ENCODE measurements around the gene ZNF532. TPM values are rescaled to one million over a fixed set of nuclear protein-coding genes. Genes with fewer than 3 reads are reported as not detected.
A peak's percentile ranks its signal among the peaks of the same experiment; 100 is the strongest.

Gene ZNF532
- total RNA-seq, 1 experiment from 2014 or later: 118 TPM

DNA sequence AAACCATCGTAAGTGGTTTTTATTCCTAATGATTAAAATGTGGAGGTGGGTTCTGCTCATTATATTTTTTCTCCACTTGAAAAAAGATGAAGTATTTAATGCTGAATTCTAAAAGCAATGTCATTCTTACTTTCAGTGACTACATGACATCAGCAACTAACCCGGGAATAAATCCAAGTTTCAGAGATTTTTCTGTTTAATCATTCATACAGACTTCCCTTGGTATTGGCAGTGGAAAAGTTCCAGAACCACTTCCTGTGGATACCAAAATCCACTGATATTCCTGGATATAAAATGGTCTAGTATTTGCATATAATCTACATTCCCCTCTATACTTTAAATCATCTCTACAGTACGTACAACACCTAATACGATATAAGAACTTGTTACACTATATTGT is 128.6 kb downstream of the ZNF532 start:
- DNase-seq (ENCODE audit: low spot score): peak; percentile 76
- H3K27me3 ChIP-seq (replicated peaks; ENCODE audit: insufficient read depth, low read depth, low read length, poor library complexity): no peaks in the 10 kb centered on the region
- ChIA-PET CTCF (interaction anchor here (0.7 kb wide), 1 partner anchor 48 kb away, joined by 4 read pairs; no protein-coding TSS in a partner anchor), POLR2A (ENCODE audit: low non-redundant PET) (no interaction called here)
- H3K27ac ChIP-seq (ENCODE audit: low read depth, low read length, poor library complexity, severe bottlenecking): peak overlapping the region; percentile 82
- no peaks in the 10 kb centered on the region for H3K36me3 ChIP-seq (ENCODE audit: insufficient read depth, low read length, poor library complexity, severe bottlenecking)
- no peak overlapping the region for H3K4me3 ChIP-seq (ENCODE audit: low read depth, low read length, poor library complexity, severe bottlenecking)
- peaks cover 60% of the 10 kb centered on the region for H3K4me1 ChIP-seq (ENCODE audit: insufficient read depth, low read length, poor library complexity, severe bottlenecking)
- no peaks in the 10 kb centered on the region for H3K9me3 ChIP-seq (ENCODE audit: low read depth, low read length, poor library complexity, severe bottlenecking)
- intact Hi-C loops (cut with micrococcal nuclease; ENCODE audit: unreplicated experiment): no loop called here
- no peak for TF ChIP-seq EZH2 (IDR thresholded peaks at IDR 0.05; ENCODE audit: borderline replicate concordance, low read depth, low read length, poor library complexity, severe bottlenecking)
- TF ChIP-seq, protein P1, sequence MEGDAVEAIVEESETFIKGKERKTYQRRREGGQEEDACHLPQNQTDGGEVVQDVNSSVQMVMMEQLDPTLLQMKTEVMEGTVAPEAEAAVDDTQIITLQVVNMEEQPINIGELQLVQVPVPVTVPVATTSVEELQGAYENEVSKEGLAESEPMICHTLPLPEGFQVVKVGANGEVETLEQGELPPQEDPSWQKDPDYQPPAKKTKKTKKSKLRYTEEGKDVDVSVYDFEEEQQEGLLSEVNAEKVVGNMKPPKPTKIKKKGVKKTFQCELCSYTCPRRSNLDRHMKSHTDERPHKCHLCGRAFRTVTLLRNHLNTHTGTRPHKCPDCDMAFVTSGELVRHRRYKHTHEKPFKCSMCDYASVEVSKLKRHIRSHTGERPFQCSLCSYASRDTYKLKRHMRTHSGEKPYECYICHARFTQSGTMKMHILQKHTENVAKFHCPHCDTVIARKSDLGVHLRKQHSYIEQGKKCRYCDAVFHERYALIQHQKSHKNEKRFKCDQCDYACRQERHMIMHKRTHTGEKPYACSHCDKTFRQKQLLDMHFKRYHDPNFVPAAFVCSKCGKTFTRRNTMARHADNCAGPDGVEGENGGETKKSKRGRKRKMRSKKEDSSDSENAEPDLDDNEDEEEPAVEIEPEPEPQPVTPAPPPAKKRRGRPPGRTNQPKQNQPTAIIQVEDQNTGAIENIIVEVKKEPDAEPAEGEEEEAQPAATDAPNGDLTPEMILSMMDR (conservative IDR thresholded peaks at IDR 0.05; ENCODE audit: low read depth, low read length): no peak
- no TSS peak for BruUV-seq (replicated peaks)

DNA sequence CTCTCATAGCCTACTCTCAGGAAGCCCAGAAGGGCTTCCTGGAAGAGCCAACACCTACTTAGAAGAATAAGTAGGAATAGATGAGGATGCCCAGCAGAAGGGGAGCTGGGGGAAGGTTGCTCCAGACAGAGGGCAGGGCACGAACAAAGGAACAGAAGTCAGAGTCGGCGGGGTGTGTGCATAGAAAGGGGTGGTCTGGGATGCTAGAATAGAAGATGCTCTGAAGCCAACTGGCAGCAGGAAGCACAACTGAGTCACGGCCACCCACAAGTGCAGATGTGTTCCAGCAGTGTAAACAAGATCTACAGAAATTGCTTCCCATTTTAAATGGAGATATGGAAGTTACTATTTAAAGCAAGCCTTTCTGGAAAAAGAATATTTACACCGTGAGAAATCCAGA is 131.0 kb downstream of the ZNF532 start:
- peak overlapping the region; percentile 63 for H3K27ac ChIP-seq (ENCODE audit: low read depth, low read length, poor library complexity, severe bottlenecking)
- H3K4me1 ChIP-seq (ENCODE audit: insufficient read depth, low read length, poor library complexity, severe bottlenecking): peaks cover 75% of the 10 kb centered on the region
- no peak overlapping the region for H3K4me3 ChIP-seq (ENCODE audit: low read depth, low read length, poor library complexity, severe bottlenecking)
- intact Hi-C loops (cut with micrococcal nuclease; ENCODE audit: unreplicated experiment): loop anchor here (5.0 kb wide), 2 partner anchors 53 to 133 kb away; partner anchors contain the start of gene ZNF532
- no peaks in the 10 kb centered on the region for H3K9me3 ChIP-seq (ENCODE audit: low read depth, low read length, poor library complexity, severe bottlenecking)
- ChIA-PET POLR2A (ENCODE audit: low non-redundant PET) (no interaction called here), CTCF (interaction anchor here (0.7 kb wide), 1 partner anchor 9 kb away, joined by 4 read pairs; no protein-coding TSS in a partner anchor)
- no peaks in the 10 kb centered on the region for H3K36me3 ChIP-seq (ENCODE audit: insufficient read depth, low read length, poor library complexity, severe bottlenecking)
- no peak for DNase-seq (ENCODE audit: low spot score)
- no peaks in the 10 kb centered on the region for H3K27me3 ChIP-seq (replicated peaks; ENCODE audit: insufficient read depth, low read depth, low read length, poor library complexity)
- TF ChIP-seq EZH2 (IDR thresholded peaks at IDR 0.05; ENCODE audit: borderline replicate concordance, low read depth, low read length, poor library complexity, severe bottlenecking): no peak
- TF ChIP-seq, protein P1 (conservative IDR thresholded peaks at IDR 0.05; ENCODE audit: low read depth, low read length): no peak
- no TSS peak for BruUV-seq (replicated peaks)

DNA sequence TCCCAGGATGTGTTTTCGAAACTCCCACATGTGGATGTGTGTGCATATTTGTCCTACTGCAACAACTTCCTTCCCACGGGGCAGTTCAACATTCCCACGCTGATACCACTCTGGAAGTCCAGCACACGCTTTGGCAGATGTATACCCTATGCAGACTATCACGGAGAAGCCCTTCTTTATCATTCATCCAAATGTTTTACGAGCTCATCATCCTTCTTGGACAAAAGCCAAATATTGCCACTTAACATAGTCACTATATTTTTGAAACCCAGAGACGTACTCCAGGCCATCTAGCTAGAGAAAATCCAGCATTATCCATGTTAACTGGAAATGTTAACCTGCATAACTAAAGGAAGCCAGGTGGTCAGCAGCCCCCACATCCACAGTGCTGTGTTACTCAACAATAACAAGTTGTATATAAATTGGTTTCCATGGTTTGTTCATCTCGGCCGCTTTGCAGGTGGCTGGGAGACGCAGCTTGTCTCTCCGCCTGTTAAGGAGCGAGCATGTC is 131.5 kb downstream of the ZNF532 start:
- POLR2A ChIA-PET (ENCODE audit: low non-redundant PET): no interaction called here
- intact Hi-C loops (cut with micrococcal nuclease; ENCODE audit: unreplicated experiment): loop anchor here (5.0 kb wide), 2 partner anchors 54 to 134 kb away; partner anchors contain the start of gene ZNF532
- no peak overlapping the region for H3K4me3 ChIP-seq (ENCODE audit: low read depth, low read length, poor library complexity, severe bottlenecking)
- peak overlapping the region; percentile 63 for H3K27ac ChIP-seq (ENCODE audit: low read depth, low read length, poor library complexity, severe bottlenecking)
- CTCF ChIA-PET: interaction anchor here (0.7 kb wide), 1 partner anchor 9 kb away, joined by 4 read pairs; no protein-coding TSS in a partner anchor
- no peaks in the 10 kb centered on the region for H3K27me3 ChIP-seq (replicated peaks; ENCODE audit: insufficient read depth, low read depth, low read length, poor library complexity)
- peaks cover 71% of the 10 kb centered on the region for H3K4me1 ChIP-seq (ENCODE audit: insufficient read depth, low read length, poor library complexity, severe bottlenecking)
- DNase-seq (ENCODE audit: low spot score): peak; percentile 69
- no peak for TF ChIP-seq EZH2 (IDR thresholded peaks at IDR 0.05; ENCODE audit: borderline replicate concordance, low read depth, low read length, poor library complexity, severe bottlenecking)
- TF ChIP-seq, protein P1 (conservative IDR thresholded peaks at IDR 0.05; ENCODE audit: low read depth, low read length): no peak
- no peaks in the 10 kb centered on the region for H3K36me3 ChIP-seq (ENCODE audit: insufficient read depth, low read length, poor library complexity, severe bottlenecking)
- H3K9me3 ChIP-seq (ENCODE audit: low read depth, low read length, poor library complexity, severe bottlenecking): no peaks in the 10 kb centered on the region
- no TSS peak for BruUV-seq (replicated peaks)
